SU-DHL-6 (cell line): Measurements from ENCODE around the gene UBASH3A.

Source experiments
- EZH2phosphoT487 ChIP-seq: fragments of 200-600 bp; sonication (generic), shearing (Covaris generic); conservative IDR thresholded peaks from 2 replicates; pipeline ENCODE4 v1.6.1; 2018; ENCODE audit warnings: mild to moderate bottlenecking, antibody characterized with exemption, low read length, moderate library complexity, mixed read lengths
- TF ChIP-seq, protein P1 (sequence below): fragments of 200-600 bp; sonication (generic); IDR thresholded peaks from one replicate; pipeline ENCODE4 v1.5.1; 2017; ENCODE audit warnings: antibody characterized with exemption, mild to moderate bottlenecking, low read length, moderate library complexity; ENCODE audit not compliant: insufficient read depth, poor library complexity, severe bottlenecking

DNA sequence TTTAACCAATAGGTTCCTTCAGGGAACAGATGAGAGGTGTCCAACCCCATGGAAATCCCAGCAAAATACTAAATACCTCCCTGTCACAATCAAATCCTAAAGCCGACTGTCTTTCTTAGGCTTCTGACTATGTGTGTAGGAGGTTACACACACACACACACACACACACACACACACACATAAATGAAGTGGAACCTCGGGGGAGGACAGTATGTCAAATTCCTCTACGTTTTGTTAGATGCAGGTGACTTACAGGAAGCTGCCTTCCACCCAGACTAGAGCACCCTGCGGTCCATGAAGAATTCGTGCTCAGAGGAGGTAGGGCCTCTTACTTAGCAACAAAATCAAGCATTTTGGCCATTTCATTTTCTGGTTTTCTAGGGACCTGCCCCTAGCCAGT is 75.9 kb downstream of the UBASH3A start:
- TF ChIP-seq, protein P1, sequence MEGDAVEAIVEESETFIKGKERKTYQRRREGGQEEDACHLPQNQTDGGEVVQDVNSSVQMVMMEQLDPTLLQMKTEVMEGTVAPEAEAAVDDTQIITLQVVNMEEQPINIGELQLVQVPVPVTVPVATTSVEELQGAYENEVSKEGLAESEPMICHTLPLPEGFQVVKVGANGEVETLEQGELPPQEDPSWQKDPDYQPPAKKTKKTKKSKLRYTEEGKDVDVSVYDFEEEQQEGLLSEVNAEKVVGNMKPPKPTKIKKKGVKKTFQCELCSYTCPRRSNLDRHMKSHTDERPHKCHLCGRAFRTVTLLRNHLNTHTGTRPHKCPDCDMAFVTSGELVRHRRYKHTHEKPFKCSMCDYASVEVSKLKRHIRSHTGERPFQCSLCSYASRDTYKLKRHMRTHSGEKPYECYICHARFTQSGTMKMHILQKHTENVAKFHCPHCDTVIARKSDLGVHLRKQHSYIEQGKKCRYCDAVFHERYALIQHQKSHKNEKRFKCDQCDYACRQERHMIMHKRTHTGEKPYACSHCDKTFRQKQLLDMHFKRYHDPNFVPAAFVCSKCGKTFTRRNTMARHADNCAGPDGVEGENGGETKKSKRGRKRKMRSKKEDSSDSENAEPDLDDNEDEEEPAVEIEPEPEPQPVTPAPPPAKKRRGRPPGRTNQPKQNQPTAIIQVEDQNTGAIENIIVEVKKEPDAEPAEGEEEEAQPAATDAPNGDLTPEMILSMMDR = no peak
- TF ChIP-seq EZH2phosphoT487 = no peak
